ENCODE measurements around the gene C16orf89.

The C16orf89 gene

DNA sequence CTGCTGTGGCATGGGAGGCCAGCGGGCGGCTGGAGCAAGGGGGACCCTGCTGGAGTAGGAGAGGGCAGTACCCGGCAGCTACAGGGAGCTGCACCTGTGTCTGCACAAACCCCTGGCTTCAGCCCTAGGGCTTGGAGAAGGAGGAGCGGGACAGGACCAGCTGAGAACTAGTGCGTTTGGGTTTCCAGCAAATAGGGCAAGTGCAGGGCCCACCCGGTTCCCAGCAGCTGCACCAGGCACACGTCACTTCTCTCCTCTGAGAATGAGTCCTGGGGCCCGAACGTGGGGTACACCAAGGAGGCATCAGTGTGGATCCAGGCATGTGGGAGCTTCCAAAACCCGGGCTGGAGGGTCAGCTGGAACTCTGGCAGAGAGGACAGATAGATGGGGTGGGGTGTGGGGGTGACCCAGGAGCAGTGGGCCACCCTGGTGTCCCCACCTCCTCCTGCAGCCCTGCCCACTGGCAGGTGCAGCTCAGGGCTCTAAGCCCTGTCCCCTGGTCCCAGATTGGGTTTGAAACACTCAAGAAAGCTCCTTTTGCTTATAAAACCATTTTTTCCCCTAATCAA lies 5.6 kb downstream of the C16orf89 start:
- TF ChIP-seq SIN3A (IDR thresholded peaks at IDR 0.05; ENCODE audit: borderline replicate concordance, insufficient read depth, low read length) (no peak), POLR2AphosphoS5 (IDR thresholded peaks at IDR 0.05; ENCODE audit: low read depth, low read length) (no peak), TAF1 (IDR thresholded peaks at IDR 0.05; ENCODE audit: borderline replicate concordance, insufficient read depth, low read length) (no peak), FOXP2 (optimal IDR thresholded peaks at IDR 0.05; ENCODE audit: borderline replicate concordance, extremely low read depth, extremely low read length, insufficient read depth) (no peak)
- TF ChIP-seq, protein P1, sequence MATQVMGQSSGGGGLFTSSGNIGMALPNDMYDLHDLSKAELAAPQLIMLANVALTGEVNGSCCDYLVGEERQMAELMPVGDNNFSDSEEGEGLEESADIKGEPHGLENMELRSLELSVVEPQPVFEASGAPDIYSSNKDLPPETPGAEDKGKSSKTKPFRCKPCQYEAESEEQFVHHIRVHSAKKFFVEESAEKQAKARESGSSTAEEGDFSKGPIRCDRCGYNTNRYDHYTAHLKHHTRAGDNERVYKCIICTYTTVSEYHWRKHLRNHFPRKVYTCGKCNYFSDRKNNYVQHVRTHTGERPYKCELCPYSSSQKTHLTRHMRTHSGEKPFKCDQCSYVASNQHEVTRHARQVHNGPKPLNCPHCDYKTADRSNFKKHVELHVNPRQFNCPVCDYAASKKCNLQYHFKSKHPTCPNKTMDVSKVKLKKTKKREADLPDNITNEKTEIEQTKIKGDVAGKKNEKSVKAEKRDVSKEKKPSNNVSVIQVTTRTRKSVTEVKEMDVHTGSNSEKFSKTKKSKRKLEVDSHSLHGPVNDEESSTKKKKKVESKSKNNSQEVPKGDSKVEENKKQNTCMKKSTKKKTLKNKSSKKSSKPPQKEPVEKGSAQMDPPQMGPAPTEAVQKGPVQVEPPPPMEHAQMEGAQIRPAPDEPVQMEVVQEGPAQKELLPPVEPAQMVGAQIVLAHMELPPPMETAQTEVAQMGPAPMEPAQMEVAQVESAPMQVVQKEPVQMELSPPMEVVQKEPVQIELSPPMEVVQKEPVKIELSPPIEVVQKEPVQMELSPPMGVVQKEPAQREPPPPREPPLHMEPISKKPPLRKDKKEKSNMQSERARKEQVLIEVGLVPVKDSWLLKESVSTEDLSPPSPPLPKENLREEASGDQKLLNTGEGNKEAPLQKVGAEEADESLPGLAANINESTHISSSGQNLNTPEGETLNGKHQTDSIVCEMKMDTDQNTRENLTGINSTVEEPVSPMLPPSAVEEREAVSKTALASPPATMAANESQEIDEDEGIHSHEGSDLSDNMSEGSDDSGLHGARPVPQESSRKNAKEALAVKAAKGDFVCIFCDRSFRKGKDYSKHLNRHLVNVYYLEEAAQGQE (IDR thresholded peaks at IDR 0.05; ENCODE audit: insufficient read depth in 1 of 2, low read depth in 2 of 2, low read length in 2 of 2), result no peak

DNA sequence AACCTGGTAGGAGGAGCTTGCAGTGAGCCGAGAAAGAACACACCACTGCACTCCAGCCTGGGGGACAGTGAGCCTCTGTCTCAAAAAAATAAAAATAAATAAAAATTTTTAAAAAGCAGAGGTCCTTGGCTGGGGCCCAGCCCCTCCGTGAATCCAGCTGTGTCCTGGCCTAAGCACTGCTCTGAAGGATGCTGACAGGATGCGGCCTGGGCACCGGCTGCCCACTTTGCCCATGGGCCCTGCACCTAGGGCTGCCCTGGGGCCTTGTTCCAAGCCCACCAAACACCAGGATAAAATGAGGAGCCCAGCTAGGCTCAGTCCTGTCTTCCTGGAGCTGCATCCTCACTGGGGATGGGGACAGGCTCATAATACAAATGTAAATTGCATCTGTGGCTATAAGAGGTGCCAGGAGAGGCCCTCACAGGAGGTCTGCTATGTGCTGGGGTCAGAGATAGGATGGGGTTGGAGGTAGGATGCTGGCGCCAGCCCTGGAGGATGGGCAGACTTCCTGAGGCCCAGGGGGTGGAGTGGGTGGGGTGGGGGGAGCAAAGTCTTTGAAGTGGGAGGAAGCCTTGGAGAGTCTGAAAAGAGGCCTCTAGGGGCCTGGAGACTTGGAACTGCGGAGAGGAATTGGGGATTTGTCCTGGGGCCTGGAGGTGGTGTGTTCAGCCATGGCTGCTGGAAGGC lies 6.2 kb downstream of the C16orf89 start:
- TF ChIP-seq SIN3A (IDR thresholded peaks at IDR 0.05; ENCODE audit: borderline replicate concordance, insufficient read depth, low read length) (no peak), TAF1 (IDR thresholded peaks at IDR 0.05; ENCODE audit: borderline replicate concordance, insufficient read depth, low read length) (no peak), POLR2AphosphoS5 (IDR thresholded peaks at IDR 0.05; ENCODE audit: low read depth, low read length) (no peak), FOXP2 (optimal IDR thresholded peaks at IDR 0.05; ENCODE audit: borderline replicate concordance, extremely low read depth, extremely low read length, insufficient read depth) (no peak)
- TF ChIP-seq, protein P1 (IDR thresholded peaks at IDR 0.05; ENCODE audit: insufficient read depth in 1 of 2, low read depth in 2 of 2, low read length in 2 of 2), result no peak

- TF ChIP-seq FOXP2 (optimal IDR thresholded peaks at IDR 0.05; ENCODE audit: borderline replicate concordance, extremely low read depth, extremely low read length, insufficient read depth), result no peak
- TF ChIP-seq TAF1 (IDR thresholded peaks at IDR 0.05; ENCODE audit: borderline replicate concordance, insufficient read depth, low read length), result no peak
- TF ChIP-seq POLR2AphosphoS5 (IDR thresholded peaks at IDR 0.05; ENCODE audit: low read depth, low read length), result no peak
- no peak for TF ChIP-seq SIN3A (IDR thresholded peaks at IDR 0.05; ENCODE audit: borderline replicate concordance, insufficient read depth, low read length)
- TF ChIP-seq, protein P1 (IDR thresholded peaks at IDR 0.05; ENCODE audit: insufficient read depth in 1 of 2, low read depth in 2 of 2, low read length in 2 of 2), result no peak
Measured at GRCh38 chr16:5058476-5058875, 7.3 kb downstream of the C16orf89 start.

- TF ChIP-seq TAF1 (IDR thresholded peaks at IDR 0.05; ENCODE audit: borderline replicate concordance, insufficient read depth, low read length), result no peak
- TF ChIP-seq POLR2AphosphoS5 (IDR thresholded peaks at IDR 0.05; ENCODE audit: low read depth, low read length), result no peak
- no peak for TF ChIP-seq FOXP2 (optimal IDR thresholded peaks at IDR 0.05; ENCODE audit: borderline replicate concordance, extremely low read depth, extremely low read length, insufficient read depth)
- TF ChIP-seq SIN3A (IDR thresholded peaks at IDR 0.05; ENCODE audit: borderline replicate concordance, insufficient read depth, low read length), result no peak
- TF ChIP-seq, protein P1 (IDR thresholded peaks at IDR 0.05; ENCODE audit: insufficient read depth in 1 of 2, low read depth in 2 of 2, low read length in 2 of 2), result no peak
Measured at GRCh38 chr16:5056352-5056751, 9.4 kb downstream of the C16orf89 start.
